Activated CD8-positive, alpha-beta T cell treated with anti-CD3 and anti-CD28 coated beads for 36 hours (primary cell): ENCODE results near the gene MALSU1. TPM values are rescaled to one million over a fixed set of nuclear protein-coding genes. Genes with fewer than 3 reads are reported as not detected.

ENCODE experiments used
- ATAC-seq: fragments of 200-7000 bp; cut with Tn5 transposase; one replicate; pipeline ENCODE4 v1.10.0; 2021; ENCODE audit warnings: mild to moderate bottlenecking, moderate library complexity
- CTCF ChIA-PET: fragments of 350-600 bp; sonication (Branson Sonifier 250); formaldehyde crosslinking; loops from one replicate; lab custom pipeline; 2021; ENCODE audit warnings: antibody characterized with exemption; lab: Charles Lee
- POLR2A ChIA-PET: fragments of 350-600 bp; sonication (Branson Sonifier 250); formaldehyde crosslinking; loops from one replicate; lab custom pipeline; 2021; ENCODE audit warnings: antibody characterized with exemption; lab: Charles Lee
- DNase-seq: peaks from one replicate; pipeline ENCODE4 v3.0.0-alpha.2; 2020
- H3K27ac Mint-ChIP-seq: one replicate; pipeline ENCODE4 v1.8.0; 2021; ENCODE audit warnings: mild to moderate bottlenecking, mixed read lengths
- H3K27me3 Mint-ChIP-seq: one replicate; pipeline ENCODE4 v1.8.0; 2021; ENCODE audit warnings: mixed read lengths
- H3K36me3 Mint-ChIP-seq: one replicate; pipeline ENCODE4 v1.8.0; 2021; ENCODE audit warnings: low read depth, mixed read lengths
- H3K4me1 Mint-ChIP-seq: one replicate; pipeline ENCODE4 v1.8.0; 2021; ENCODE audit warnings: low read depth, mixed read lengths
- H3K4me3 Mint-ChIP-seq: one replicate; pipeline ENCODE4 v1.8.0; 2021; ENCODE audit warnings: mild to moderate bottlenecking, moderate library complexity, mixed read lengths
- H3K9me3 Mint-ChIP-seq: one replicate; pipeline ENCODE4 v1.8.0; 2021; ENCODE audit warnings: mixed read lengths
- intact Hi-C: fragments of 100-400 bp; cut with micrococcal nuclease; formaldehyde crosslinking; loops from one replicate; pipeline ENCODE4 v1.10.0; 2022
- total RNA-seq, 2 experiments: library from RNA; stranded (reverse); gene quantifications; one replicate each; pipeline ENCODE4 v1.2.3, GENCODE V29; 2021
- TF ChIP-seq, protein P1 (sequence below): fragments of 200-600 bp; IDR thresholded peaks from one replicate; pipeline ENCODE4 v1.8.0; 2022; ENCODE audit warnings: antibody characterized with exemption, mild to moderate bottlenecking

The MALSU1 gene
- total RNA-seq, 2 experiments from 2014 or later = 99.1 to 101 TPM

DNA sequence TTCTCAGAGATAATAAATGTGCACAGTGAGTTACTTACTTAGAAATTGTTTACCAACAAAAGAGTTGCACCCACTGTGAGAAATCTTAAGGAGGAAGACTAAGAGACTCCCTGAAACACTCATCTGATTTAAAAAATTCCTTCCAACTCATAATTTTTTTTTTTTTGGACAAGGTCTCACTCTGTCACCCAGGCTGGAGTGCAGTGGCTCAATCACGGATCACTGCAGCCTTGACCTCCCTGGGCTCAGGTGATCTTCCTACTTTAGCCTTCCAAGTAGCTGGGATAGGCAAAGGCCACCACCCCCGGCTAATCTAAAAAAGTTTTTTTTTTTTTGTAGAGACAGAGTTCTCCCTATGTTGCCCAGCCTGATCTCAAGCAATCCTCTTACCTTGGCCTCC is 36.0 kb downstream of the MALSU1 start:
- H3K36me3 Mint-ChIP-seq = no peaks in the 10 kb centered on the region
- peaks cover 7% of the 10 kb centered on the region for H3K27me3 Mint-ChIP-seq
- CTCF ChIA-PET = interaction anchor here (1.6 kb wide), 1 partner anchor 35 kb away, joined by 4 read pairs; the partner anchor contains the start of gene MALSU1
- POLR2A ChIA-PET = no interaction called here
- no peak overlapping the region for H3K4me3 Mint-ChIP-seq
- no peaks in the 10 kb centered on the region for H3K9me3 Mint-ChIP-seq
- DNase-seq (no peak), ATAC-seq (no peak)
- intact Hi-C loops = no loop called here
- TF ChIP-seq, protein P1, sequence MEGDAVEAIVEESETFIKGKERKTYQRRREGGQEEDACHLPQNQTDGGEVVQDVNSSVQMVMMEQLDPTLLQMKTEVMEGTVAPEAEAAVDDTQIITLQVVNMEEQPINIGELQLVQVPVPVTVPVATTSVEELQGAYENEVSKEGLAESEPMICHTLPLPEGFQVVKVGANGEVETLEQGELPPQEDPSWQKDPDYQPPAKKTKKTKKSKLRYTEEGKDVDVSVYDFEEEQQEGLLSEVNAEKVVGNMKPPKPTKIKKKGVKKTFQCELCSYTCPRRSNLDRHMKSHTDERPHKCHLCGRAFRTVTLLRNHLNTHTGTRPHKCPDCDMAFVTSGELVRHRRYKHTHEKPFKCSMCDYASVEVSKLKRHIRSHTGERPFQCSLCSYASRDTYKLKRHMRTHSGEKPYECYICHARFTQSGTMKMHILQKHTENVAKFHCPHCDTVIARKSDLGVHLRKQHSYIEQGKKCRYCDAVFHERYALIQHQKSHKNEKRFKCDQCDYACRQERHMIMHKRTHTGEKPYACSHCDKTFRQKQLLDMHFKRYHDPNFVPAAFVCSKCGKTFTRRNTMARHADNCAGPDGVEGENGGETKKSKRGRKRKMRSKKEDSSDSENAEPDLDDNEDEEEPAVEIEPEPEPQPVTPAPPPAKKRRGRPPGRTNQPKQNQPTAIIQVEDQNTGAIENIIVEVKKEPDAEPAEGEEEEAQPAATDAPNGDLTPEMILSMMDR = no peak
- no peak overlapping the region for H3K27ac Mint-ChIP-seq
- H3K4me1 Mint-ChIP-seq = no peaks in the 10 kb centered on the region

- Mint-ChIP-seq H3K27ac (no peak overlapping the region), H3K27me3 (peaks cover 7% of the 10 kb centered on the region)
These were observed 36.5 kb downstream of the MALSU1 start for GRCh38 chr7:23335621-23336020.

DNA sequence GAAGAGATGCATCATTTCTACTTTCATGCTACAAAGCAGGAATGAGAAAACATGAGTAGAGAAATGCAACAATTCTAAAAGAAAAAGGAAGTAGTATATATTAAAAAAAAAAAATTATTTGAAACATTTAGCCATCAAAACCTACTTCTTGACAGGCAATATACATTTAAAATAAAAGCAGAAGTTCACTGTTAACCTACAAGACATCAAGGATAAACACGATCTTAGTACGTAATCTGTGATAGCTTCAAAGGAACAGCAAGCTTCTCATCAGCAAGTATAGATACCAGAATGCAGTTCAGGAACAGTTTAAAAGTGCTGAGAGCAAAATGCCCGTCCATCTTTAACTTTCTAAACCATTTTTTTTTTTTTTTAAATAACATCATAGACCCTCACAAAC is 36.9 kb downstream of the MALSU1 start:
- Mint-ChIP-seq H3K27me3 (peaks cover 7% of the 10 kb centered on the region), H3K4me1 (no peaks in the 10 kb centered on the region), H3K36me3 (no peaks in the 10 kb centered on the region), H3K9me3 (no peaks in the 10 kb centered on the region), H3K4me3 (no peak overlapping the region), H3K27ac (no peak overlapping the region)
- no peak for DNase-seq
- POLR2A ChIA-PET = interaction anchor here (0.7 kb wide), 1 partner anchor 37 kb away, joined by 3 read pairs; the partner anchor contains the start of gene MALSU1
- CTCF ChIA-PET = interaction anchor here (0.7 to 1.6 kb wide), 3 partner anchors 10 to 122 kb away, joined by 3 to 6 read pairs (median 4); partner anchors contain the start of gene MALSU1
- intact Hi-C loops = no loop called here
- no peak for ATAC-seq
- TF ChIP-seq, protein P1 = no peak

More at GRCh38 chr7:23335621-23336020, 36.5 kb downstream of the MALSU1 start:
- POLR2A ChIA-PET = interaction anchor here (0.7 kb wide), 1 partner anchor 36 kb away, joined by 3 read pairs; the partner anchor contains the start of gene MALSU1
- CTCF ChIA-PET = interaction anchor here (0.7 to 1.6 kb wide), 3 partner anchors 10 to 123 kb away, joined by 3 to 6 read pairs (median 4); partner anchors contain the start of gene MALSU1
- Mint-ChIP-seq H3K9me3 (no peaks in the 10 kb centered on the region), H3K4me3 (no peak overlapping the region), H3K36me3 (no peaks in the 10 kb centered on the region), H3K4me1 (no peaks in the 10 kb centered on the region)
- DNase-seq (no peak), ATAC-seq (no peak)
- TF ChIP-seq, protein P1 = no peak
- intact Hi-C loops = no loop called here

DNA sequence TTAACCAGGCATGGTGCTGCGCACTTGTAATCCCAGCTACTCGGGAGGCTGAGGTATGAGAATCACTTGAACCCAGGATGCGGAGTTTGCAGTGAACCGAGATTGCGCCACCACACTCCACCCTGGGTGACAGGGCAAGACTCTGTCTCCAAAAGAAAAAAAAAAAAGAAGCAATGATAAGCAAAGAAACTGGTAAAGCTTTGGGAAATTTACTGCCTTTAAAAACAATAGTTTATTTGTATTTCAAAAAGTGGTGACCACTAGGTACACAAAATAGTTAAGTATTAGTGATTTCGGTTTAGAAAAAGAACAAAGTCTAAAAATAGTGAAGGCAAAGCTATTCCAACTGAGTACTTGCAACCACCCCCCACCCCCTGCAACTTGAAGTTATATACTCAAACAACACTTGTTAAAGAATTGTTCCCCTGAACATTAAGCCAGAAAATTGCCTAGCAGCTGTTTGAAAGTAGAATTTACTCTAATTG is 37.7 kb downstream of the MALSU1 start:
- intact Hi-C loops = no loop called here
- Mint-ChIP-seq H3K27ac (no peak overlapping the region), H3K27me3 (peaks cover 7% of the 10 kb centered on the region), H3K36me3 (no peaks in the 10 kb centered on the region), H3K9me3 (no peaks in the 10 kb centered on the region), H3K4me1 (no peaks in the 10 kb centered on the region), H3K4me3 (no peak overlapping the region)
- POLR2A ChIA-PET = no interaction called here
- TF ChIP-seq, protein P1 = no peak
- CTCF ChIA-PET = interaction anchor here (1.0 to 2.4 kb wide), 4 partner anchors 9 to 60 kb away, joined by 3 to 7 read pairs (median 5); partner anchors contain the start of gene MALSU1
- no peak for ATAC-seq
- no peak for DNase-seq

DNA sequence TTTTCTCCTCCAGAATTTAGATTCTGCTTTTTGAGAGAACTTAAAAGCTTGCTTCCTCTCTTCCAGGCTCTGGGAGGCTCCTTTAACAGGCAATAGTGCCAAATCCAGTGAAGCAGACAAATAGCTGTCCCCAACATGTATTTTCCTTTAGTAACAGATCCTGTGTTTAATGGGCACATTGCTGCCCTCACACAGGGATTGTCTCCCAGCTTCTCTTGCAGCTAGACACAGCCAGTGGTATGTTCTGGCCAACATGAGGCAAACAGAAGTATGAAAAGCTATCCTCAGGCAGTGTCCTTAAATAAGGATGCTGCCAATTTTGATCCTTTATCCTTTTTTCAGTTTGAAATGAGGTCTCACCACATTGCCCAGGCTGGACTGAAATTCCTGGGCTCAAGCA is 38.2 kb downstream of the MALSU1 start:
- H3K4me1 Mint-ChIP-seq = no peaks in the 10 kb centered on the region
- ChIA-PET CTCF (interaction anchor here (1.0 to 2.4 kb wide), 2 partner anchors 21 to 61 kb away, joined by 3 to 7 read pairs; no protein-coding TSS in a partner anchor), POLR2A (no interaction called here)
- intact Hi-C loops = no loop called here
- no peak overlapping the region for H3K27ac Mint-ChIP-seq
- H3K36me3 Mint-ChIP-seq = no peaks in the 10 kb centered on the region
- DNase-seq (no peak), ATAC-seq (no peak)
- no peaks in the 10 kb centered on the region for H3K9me3 Mint-ChIP-seq
- no peak overlapping the region for H3K4me3 Mint-ChIP-seq
- TF ChIP-seq, protein P1 = no peak
- H3K27me3 Mint-ChIP-seq = peaks cover 7% of the 10 kb centered on the region
